HL-60 (cell line): ENCODE measurements around the gene TRPM6.

Source experiments
- DNase-seq, 2 experiments: peaks; one replicate each; pipeline ENCODE4 v3.0.0-alpha.2; 2010 to 2020; ENCODE audit warnings: low read depth in 1 of 2, low spot score in 1 of 2
- H3K27ac ChIP-seq: fragments of 250-450 bp; sonication (Bioruptor Pico); replicated peaks from 2 replicates; pipeline ENCODE4 v1.5.1; 2020; ENCODE audit warnings: mild to moderate bottlenecking, moderate library complexity
- H3K27me3 ChIP-seq: fragments of 250-450 bp; sonication (Bioruptor Pico); 2 replicates; pipeline ENCODE4 v1.5.1; 2021; ENCODE audit warnings: mild to moderate bottlenecking, moderate library complexity; ENCODE audit not compliant: insufficient read depth, poor library complexity, severe bottlenecking
- H3K4me3 ChIP-seq: replicated peaks from 2 replicates; pipeline ENCODE4 v1.5.1; 2011; ENCODE audit warnings: mild to moderate bottlenecking, control low read depth, low read length; ENCODE audit not compliant: insufficient read depth
- CTCF ChIP-seq: IDR thresholded peaks from one replicate; pipeline ENCODE4 v1.5.1; 2011; ENCODE audit warnings: low read length, control low read depth, inconsistent platforms; ENCODE audit not compliant: insufficient read depth
- GABPA ChIP-seq: IDR thresholded peaks from 2 replicates; pipeline ENCODE4 v1.6.1; 2012; ENCODE audit warnings: low read depth
- POLR2AphosphoS5 ChIP-seq: IDR thresholded peaks from 2 replicates; pipeline ENCODE4 v1.6.1; 2012; ENCODE audit warnings: low read depth
- REST ChIP-seq: IDR thresholded peaks from 2 replicates; pipeline ENCODE4 v1.6.1; 2012; ENCODE audit warnings: low read depth; ENCODE audit not compliant: insufficient replicate concordance
- SPI1 ChIP-seq: IDR thresholded peaks from 2 replicates; pipeline ENCODE4 v1.6.1; 2012; ENCODE audit warnings: low read depth, mild to moderate bottlenecking, borderline replicate concordance

The TRPM6 gene

GRCh38 chr9:74800226-74800625 is 87.5 kb downstream of the TRPM6 start:
- TF ChIP-seq SPI1: no peak
- Histone ChIP-seq H3K27me3 (no peaks in the 10 kb centered on the region), H3K27ac (no peak overlapping the region), H3K4me3 (no peak overlapping the region)
- DNase-seq: no peak

GRCh38 chr9:74795803-74796202 is 91.9 kb downstream of the TRPM6 start:
- Histone ChIP-seq H3K27ac (no peak overlapping the region), H3K27me3 (no peaks in the 10 kb centered on the region), H3K4me3 (no peak overlapping the region)
- TF ChIP-seq SPI1 (no peak), POLR2AphosphoS5 (no peak), REST (no peak), CTCF (no peak), GABPA (no peak)
- DNase-seq: no peak

GRCh38 chr9:74795081-74795480 is 92.6 kb downstream of the TRPM6 start:
- H3K27me3 ChIP-seq: no peaks in the 10 kb centered on the region
- no peak for TF ChIP-seq GABPA
- TF ChIP-seq CTCF: no peak
- TF ChIP-seq REST: no peak
- TF ChIP-seq SPI1: no peak
- TF ChIP-seq POLR2AphosphoS5: no peak
- no peak for DNase-seq
- H3K4me3 ChIP-seq: no peak overlapping the region
- no peak overlapping the region for H3K27ac ChIP-seq

- DNase-seq: no peak
- Histone ChIP-seq H3K4me3 (no peak overlapping the region), H3K27me3 (no peaks in the 10 kb centered on the region), H3K27ac (no peak overlapping the region)
- no peak for TF ChIP-seq CTCF
- no peak for TF ChIP-seq GABPA
- TF ChIP-seq SPI1: no peak
- no peak for TF ChIP-seq REST
- TF ChIP-seq POLR2AphosphoS5: no peak
These were observed 103.2 kb downstream of the TRPM6 start for GRCh38 chr9:74784506-74784905.
